HG02973 (cell line): ENCODE data around the gene SGMS1.
"Not testable (repeated sequence)": the region's sequence is repeated elsewhere in the genome, so short reads cannot be mapped to it uniquely, and the experiment has no call there.

ENCODE experiments used
- ATAC-seq: cut with Tn5 transposase; IDR thresholded peaks from one replicate; pipeline ENCODE4 v1.9.1; 2021; ENCODE audit warnings: moderate library complexity; ENCODE audit not compliant: unreplicated experiment

SGMS1 gene

DNA sequence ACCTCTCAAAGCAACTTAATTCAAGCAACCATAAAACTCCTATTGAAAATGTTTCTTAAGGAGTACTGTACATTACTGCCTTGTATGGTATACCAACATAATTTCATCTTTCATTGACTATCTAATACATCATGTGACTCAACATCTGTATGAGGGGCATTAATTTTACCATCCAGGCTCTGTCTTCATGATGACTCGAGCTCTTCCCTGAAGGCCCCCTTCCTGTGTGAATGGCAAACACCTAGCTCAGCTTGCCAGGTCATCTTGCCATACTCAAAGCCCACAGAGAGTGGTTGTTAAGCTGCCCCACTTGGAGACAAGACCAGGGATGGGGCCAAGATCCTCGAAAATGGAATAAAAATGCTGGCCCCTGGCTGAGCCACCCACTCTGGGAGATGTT is 82.4 kb downstream of the SGMS1 start:
- no peak for ATAC-seq

DNA sequence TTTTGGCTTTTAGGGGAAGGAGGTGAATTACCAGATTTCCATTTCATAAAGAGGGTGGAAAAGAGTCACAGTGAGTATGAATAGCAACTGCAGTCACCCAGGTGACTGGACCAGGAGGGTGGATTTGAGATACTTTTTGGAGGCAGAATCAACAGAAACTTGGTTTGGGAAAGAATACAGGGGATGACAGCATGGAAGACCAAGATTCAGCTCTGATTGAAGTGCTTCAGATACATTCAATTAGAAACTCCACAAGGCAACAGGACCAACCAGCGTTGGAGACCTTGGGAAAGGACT is 83.0 kb downstream of the SGMS1 start:
- peak; percentile 15 for ATAC-seq

DNA sequence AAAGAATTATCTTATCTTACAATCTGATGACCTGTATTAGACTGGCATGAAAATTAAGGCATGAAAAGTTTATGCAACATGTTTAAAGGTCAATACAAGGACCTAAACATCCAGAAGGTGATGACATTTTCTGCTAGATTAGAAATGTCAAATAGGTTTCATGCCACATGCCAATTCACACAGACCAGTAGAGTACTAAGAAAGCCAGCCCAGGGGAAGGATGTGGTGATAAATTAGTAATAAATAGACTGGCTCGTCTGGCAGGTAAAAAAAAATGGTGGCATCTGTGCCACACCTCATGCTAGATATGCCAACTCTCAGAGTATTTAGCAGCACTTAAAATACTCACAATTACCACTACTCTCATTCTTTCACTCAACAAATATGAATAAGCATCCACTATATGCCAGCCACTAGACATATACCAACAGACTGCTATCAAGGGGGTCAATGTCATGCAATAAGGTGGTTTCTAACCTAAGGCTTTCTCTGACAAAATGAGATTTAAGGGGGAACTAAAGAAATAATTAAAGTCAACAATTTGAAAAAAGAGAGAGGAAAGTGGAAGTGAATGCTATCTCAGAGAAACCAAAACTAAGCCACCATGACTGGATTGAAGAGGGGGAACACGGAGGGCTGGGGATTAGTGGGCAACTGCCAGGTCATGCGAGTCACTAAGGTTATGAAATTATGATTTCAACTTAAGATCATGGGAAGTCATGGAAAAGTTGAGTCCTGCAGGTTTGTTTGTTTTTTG is 83.5 kb downstream of the SGMS1 start:
- peak; percentile 51 for ATAC-seq

DNA sequence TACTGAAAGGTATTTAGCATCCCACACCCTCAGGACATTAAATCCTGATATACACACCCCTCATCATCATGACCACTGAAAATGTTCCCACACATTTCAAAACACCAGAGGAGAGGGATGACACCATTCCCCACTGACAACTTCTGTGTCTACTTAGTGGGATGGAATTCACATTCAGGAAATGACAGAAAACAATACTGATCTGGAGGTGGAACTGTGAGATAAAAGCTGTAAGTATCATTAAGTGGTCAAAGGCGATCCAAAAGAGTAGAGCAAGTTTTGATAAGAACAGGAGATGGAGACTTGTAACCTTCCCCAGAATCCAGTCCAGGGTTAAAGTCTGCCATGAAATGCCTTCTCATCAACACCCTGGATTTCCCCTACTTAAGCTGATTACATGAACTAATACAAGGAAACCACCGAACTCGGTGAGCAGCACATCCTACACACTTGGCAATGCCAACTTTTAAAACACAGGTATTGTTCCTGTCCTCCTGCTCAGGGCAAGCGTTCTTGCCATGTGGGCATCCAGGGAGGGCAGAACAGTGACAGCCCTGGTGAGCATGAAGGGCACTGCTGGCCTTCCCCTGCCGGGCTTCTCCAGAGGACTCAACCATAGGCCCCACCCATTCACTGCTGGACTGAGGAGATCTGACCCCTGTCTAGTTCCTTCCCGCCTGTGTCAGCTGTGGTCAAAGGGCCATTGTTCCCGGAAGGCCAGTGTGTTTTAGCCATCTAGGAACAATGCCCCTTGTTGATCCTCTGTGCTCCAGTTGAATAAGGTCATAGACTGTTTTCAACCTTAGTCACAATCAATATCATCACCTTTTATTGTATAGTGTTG is 85.0 kb downstream of the SGMS1 start:
- ATAC-seq = peak; percentile 38

DNA sequence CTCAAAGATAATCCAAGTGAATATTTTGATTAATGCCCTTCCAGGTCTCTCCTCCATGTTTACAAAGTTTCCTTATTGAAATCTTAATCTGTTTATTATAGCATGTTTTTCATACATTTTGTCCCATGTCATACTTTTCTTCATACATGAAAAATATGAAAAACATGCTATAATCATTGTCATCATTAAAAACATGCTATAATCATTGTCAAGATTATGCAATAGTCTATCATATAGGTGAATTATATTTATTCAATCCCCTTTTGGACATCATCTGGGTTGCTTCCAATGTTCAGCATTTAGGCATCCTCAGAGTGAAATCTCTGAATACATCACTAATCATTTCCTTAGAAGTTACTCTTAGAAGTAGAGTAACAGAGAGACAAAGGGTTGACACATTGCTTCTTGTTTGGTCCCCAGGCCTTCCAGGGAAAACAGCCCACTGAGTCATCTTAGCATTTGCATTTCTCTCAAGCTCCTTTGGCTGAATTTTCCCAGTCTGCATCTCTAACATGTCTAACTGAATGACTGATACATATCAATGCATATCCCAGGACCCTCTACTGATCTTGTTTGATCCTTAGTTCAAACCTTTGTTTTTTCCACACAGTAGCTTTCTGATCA is 87.0 kb downstream of the SGMS1 start:
- no peak for ATAC-seq

- ATAC-seq = not testable (repeated sequence)
Observed at GRCh38 chr10:50534748-50535376, 88.9 kb downstream of the SGMS1 start.

DNA sequence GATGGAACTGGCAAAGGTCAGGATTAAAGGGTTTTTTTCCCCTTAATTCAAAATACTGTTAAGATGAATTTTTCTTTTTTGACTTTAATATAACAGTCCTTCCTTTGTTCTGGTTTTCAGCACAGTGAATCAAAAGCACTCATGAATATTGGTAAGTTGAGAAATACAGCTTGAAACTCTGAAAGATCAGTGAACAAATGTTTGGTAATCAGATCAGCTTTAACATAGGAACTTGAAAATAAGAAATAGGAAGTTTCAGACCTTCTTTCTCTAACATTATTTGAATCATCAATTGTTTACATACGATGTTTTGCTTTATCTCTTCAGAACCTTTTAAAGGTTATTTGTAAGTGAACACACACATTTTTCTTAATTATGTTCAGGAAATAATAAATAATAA is 90.5 kb downstream of the SGMS1 start:
- no peak for ATAC-seq

DNA sequence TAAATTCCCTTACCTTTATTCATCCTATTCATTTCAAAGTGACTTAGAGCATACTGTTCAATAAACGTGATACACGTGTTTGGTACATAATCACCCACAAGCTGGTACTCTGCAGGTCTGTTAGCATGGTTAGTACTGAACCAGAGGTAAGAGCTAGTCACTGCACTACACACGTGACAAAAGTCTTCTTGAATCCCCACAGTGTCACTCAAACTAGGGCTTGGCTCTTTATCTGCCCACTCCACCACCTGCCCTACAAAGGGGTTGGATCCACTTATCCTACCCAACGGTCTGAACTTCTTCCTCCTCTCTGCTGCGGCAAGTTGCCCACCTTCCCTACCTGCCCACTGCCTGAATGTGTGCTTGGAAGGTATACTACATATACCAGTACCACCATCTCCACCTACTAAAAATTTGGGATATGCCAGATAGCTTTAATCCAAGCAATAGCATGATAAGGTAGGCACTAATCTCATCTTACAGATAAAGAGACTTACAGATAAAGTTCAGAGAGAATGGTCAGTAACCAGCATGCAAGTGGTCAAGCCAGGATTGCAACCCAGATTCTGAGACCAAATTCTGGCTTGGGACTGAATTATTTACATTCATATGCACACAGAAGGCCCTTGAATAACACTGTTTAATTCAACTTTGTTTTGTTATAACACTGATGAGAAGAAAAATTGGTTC is 92.2 kb downstream of the SGMS1 start:
- ATAC-seq = no peak

GRCh38 chr10:50529660-50530059 is 94.1 kb downstream of the SGMS1 start:
- no peak for ATAC-seq

GRCh38 chr10:50528206-50528605 is 95.5 kb downstream of the SGMS1 start:
- ATAC-seq = no peak

DNA sequence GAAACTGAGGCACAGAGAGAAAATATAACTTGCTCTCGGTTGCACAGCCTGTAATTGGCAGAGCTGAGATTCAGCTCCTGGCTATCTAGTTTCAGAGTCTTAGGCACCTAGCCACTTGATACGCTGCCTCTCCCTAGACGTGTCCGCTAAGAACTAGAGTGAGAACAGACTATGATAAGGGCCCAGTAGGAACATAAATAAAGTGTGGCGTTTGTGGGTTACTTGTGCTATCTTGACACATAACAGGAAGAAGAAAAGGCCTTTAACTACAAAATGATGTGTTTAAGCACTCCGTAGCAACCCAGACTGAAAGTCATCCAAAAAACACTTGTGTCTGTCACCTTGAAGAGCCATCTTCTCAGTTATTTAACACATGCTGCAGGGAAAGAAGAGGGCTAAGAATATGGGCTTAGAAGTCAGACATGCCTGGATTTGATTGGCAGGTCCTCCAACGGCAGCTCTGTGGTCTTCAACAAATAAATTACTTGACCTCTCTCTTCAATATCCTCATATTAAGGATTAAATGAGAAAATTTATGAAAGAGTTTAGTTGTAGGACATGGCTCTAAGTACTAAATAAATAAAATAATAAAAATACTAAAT is 96.2 kb downstream of the SGMS1 start:
- ATAC-seq = no peak

DNA sequence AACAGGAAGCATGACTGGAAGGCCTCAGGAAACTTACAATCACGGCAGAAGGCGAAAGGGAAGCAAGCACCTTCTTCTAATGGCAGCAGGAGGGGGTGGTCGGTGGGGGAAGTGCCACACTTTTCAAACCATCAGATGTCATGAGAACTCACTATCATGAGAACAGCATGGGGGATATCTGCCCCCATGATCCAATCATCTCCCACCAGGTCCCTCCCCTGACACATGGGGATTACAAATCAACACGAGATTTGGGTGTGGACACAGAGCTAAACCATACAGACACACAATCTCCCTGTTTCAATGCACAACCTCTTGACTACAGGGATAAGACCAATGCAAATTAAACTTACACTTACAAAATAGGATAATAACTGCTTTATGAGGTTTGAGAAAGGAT is 97.6 kb downstream of the SGMS1 start:
- ATAC-seq = no peak

DNA sequence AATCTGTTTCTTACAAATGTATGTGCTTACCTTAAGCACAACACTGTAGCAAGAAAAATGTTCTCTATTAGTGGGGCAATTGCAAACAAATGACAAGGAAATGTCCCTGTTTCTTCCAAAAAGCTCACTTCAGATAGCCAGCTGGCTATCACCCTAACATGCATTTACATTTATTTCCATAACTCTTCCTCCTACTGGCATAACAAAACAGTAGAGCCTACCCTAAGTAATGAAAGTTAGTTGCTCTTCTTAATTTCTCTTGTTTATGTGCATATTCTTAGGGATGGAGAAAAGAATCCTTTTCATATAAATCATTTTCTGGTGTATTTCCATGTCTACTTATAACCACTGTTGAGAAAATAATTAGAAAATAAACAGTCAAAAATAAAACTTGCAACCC is 100.4 kb downstream of the SGMS1 start:
- no peak for ATAC-seq

DNA sequence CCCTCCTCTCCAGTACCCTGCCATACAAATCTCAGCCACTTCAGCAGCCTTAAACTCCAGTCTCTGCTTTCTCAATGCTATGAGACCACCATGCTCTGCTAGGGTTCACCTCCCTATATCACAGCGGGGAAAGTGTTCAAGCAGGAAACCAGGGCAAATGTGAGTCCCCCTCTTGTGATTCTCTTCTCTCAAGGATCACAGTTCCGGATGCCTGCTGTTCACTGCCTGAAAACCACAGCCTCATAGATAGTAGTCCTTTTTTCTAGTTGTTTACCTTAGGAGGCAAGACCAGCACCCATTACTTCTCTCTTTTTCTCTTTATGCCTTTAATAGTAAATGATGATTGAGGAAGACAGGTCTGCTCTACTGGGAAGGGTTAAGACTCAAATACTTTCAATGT is 100.8 kb downstream of the SGMS1 start:
- no peak for ATAC-seq

- ATAC-seq = no peak
Observed at GRCh38 chr10:50520115-50520514, 103.6 kb downstream of the SGMS1 start.

DNA sequence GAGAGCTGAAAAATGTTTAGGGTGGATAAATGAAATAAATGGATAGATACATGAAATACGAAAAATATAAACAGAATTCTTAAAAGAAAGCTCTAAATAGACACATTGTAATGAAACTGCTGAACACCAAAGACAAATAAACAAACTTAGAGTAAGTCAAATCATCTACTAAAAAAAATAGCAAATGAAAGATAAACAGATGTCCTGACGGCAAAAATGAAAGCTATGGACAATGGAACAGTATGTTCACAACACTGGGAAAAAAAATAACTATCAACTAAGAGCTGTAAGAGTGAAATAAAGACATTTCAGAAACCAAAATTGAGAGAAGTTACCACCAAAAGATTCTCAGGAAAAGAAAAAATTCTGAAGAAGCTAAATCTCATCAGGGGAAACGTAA is 106.1 kb downstream of the SGMS1 start:
- ATAC-seq = no peak

GRCh38 chr10:50516171-50516570 is 107.6 kb downstream of the SGMS1 start:
- ATAC-seq = no peak

GRCh38 chr10:50515420-50515819 is 108.3 kb downstream of the SGMS1 start:
- ATAC-seq = no peak

GRCh38 chr10:50514995-50515394 is 108.8 kb downstream of the SGMS1 start:
- no peak for ATAC-seq

DNA sequence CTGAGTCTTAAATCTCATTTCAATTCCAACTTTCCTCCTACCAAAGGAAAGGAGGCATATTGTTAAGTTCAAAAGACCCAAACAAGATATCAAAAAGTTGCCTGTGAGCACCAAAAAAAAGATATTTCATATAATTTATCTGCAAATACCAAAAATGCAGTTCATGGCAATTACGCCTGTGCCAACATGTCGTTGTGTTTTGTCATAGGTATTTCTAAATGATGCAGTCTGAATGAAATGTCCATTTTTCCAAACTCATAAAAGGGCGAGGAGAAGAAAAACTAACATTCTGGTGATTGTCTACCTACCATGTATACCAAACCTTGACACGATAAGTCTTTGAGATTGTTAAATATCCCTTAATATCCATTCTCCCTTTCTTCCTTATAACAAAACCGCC is 109.8 kb downstream of the SGMS1 start:
- ATAC-seq = no peak
